Measurements from ENCODE around the gene TLR9.

GRCh38 chr3:52197499-52197841, 28.0 kb downstream of the TLR9 start:
- TF ChIP-seq EZH2 (IDR thresholded peaks at IDR 0.05; ENCODE audit: borderline replicate concordance, low read depth, low read length, severe bottlenecking) (no peak), CTCF (IDR thresholded peaks at IDR 0.05; ENCODE audit: borderline replicate concordance, extremely low read depth, low read length, poor library complexity, severe bottlenecking) (no peak)

Measured in DND-41 (cell line).